ENCODE data around the gene ZDHHC14. TPM values are rescaled to one million over a fixed set of nuclear protein-coding genes. Genes with fewer than 3 reads are reported as not detected.

Gene ZDHHC14
- total and polyA plus RNA-seq, 9 donors = 4.9 to 16.4 (median 5.9) TPM

DNA sequence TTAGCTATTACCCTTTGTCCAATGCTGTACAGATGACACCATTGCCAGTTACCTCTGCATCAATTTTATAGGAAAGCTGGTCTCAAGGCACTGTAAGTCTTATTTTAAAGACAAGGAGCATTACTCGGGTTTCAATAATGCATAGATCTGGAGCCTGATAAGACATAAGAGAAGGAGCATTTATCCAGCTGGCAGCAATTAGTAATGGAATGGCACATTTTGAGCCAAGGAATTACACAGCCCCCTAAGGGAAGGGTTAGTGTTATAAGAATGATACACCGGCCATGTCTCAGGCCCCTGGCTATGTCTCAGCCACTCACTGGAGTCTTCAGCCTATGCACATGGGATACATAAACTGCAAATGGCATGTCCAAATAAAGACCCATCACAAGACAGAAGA lies 34.6 kb upstream of the ZDHHC14 start:
- Histone ChIP-seq H3K9me3 (no peaks in the 10 kb centered on the region), H3K27ac (no peak overlapping the region), H3K4me1 (ENCODE audit: insufficient read depth) (no peaks in the 10 kb centered on the region), H3K4me3 (no peak overlapping the region), H3K36me3 (no peaks in the 10 kb centered on the region), H3K27me3 (no peaks in the 10 kb centered on the region)
- no peak for TF ChIP-seq EP300 (IDR thresholded peaks at IDR 0.05)
- TF ChIP-seq CTCF (IDR thresholded peaks at IDR 0.05) = no peak
- TF ChIP-seq POLR2A (IDR thresholded peaks at IDR 0.05) = no peak
- WGBS, 3 donors = 77 to 81% (median 81%) methylated on average over 2 of the region's 2 CpGs
- DNase-seq = no peak
- intact Hi-C loops (cut with DNase I) = no loop called here

GRCh38 chr6:157358287-157358686 lies 22.7 kb upstream of the ZDHHC14 start:
- intact Hi-C loops (cut with DNase I) = no loop called here
- WGBS, 3 donors = 73 to 85% (median 74%) methylated on average over 8 of the region's 8 CpGs
- no peak overlapping the region for H3K4me3 ChIP-seq
- H3K36me3 ChIP-seq = no peaks in the 10 kb centered on the region
- TF ChIP-seq EP300 (IDR thresholded peaks at IDR 0.05) = no peak
- TF ChIP-seq POLR2A (IDR thresholded peaks at IDR 0.05) = no peak
- TF ChIP-seq CTCF (IDR thresholded peaks at IDR 0.05) = no peak
- no peaks in the 10 kb centered on the region for H3K9me3 ChIP-seq
- no peak for DNase-seq
- H3K27ac ChIP-seq = no peak overlapping the region
- H3K27me3 ChIP-seq = no peaks in the 10 kb centered on the region
- H3K4me1 ChIP-seq (ENCODE audit: insufficient read depth) = no peaks in the 10 kb centered on the region

DNA sequence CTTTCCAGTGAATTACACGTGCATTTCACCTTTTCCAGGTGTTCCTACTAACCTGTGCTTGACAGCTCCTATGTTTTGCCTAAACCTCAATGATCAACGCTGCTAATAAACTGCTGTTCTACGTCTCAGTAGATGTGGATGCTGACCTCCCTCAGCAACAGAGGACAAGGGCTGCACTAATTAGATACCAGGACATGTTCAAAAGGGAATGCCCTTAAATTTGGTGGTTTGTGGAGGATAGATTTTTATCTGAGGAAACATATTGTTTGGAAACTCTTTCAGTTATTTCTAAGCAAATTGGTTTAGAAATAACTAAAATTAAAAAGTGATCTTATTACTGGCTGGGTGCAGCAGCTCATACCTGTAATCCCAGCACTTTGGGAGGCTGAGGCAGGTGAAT lies 19.1 kb upstream of the ZDHHC14 start:
- Histone ChIP-seq H3K9me3 (no peaks in the 10 kb centered on the region), H3K27ac (no peak overlapping the region), H3K4me1 (ENCODE audit: insufficient read depth) (no peaks in the 10 kb centered on the region), H3K4me3 (no peak overlapping the region), H3K36me3 (no peaks in the 10 kb centered on the region), H3K27me3 (no peaks in the 10 kb centered on the region)
- intact Hi-C loops (cut with DNase I) = no loop called here
- TF ChIP-seq POLR2A (IDR thresholded peaks at IDR 0.05) (no peak), CTCF (IDR thresholded peaks at IDR 0.05) (no peak), EP300 (IDR thresholded peaks at IDR 0.05) (no peak)
- WGBS, 3 donors = 49 to 64% (median 56%) methylated on average over 3 of the region's 3 CpGs
- DNase-seq = no peak

- 94 to 100% (median 95%) methylated on average over 1 of the region's 1 CpG for WGBS, 3 donors
- DNase-seq = no peak
- TF ChIP-seq EP300 (IDR thresholded peaks at IDR 0.05) = no peak
- no peak for TF ChIP-seq CTCF (IDR thresholded peaks at IDR 0.05)
- no peak for TF ChIP-seq POLR2A (IDR thresholded peaks at IDR 0.05)
- Histone ChIP-seq H3K27ac (no peak overlapping the region), H3K36me3 (no peaks in the 10 kb centered on the region), H3K27me3 (no peaks in the 10 kb centered on the region), H3K9me3 (no peaks in the 10 kb centered on the region), H3K4me3 (no peak overlapping the region), H3K4me1 (ENCODE audit: insufficient read depth) (no peaks in the 10 kb centered on the region)
- intact Hi-C loops (cut with DNase I) = no loop called here
These were observed 16.3 kb upstream of the ZDHHC14 start for GRCh38 chr6:157364705-157365104.

DNA sequence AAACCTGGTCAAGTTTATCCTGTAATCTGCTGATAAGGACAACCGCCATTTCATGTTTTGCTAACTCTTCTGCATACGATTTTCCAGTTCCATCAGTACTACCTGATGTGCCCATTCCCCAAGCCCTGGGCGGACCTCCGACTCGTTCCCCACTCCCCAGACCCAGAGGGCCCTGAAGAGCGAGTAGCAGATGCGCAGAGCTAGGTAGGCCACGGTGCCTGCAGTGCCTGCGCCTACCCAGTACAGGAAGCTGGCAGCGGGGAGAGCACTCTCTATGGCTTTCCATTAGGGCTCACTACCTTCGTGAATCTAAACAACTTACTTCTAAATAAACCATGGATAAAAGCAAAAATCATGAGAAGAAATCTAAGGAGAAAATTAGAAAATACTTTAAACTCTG lies 14.3 kb upstream of the ZDHHC14 start:
- TF ChIP-seq EP300 (IDR thresholded peaks at IDR 0.05) (no peak), POLR2A (IDR thresholded peaks at IDR 0.05) (no peak), CTCF (IDR thresholded peaks at IDR 0.05) (no peak)
- intact Hi-C loops (cut with DNase I) = no loop called here
- 84 to 89% (median 88%) methylated on average over 11 of the region's 11 CpGs for WGBS, 3 donors

More for the DNA sequence above, 14.3 kb upstream of the ZDHHC14 start:
- no peaks in the 10 kb centered on the region for H3K27me3 ChIP-seq
- no peaks in the 10 kb centered on the region for H3K4me1 ChIP-seq (ENCODE audit: insufficient read depth)
- H3K36me3 ChIP-seq = no peaks in the 10 kb centered on the region
- no peak overlapping the region for H3K27ac ChIP-seq
- DNase-seq = no peak
- H3K9me3 ChIP-seq = no peaks in the 10 kb centered on the region
- no peak overlapping the region for H3K4me3 ChIP-seq

Data from ovary (tissue), 9 donors.